ENCODE results near the gene FAM120A. TPM values are rescaled to one million over a fixed set of nuclear protein-coding genes. Genes with fewer than 3 reads are reported as not detected.

FAM120A gene
- total and polyA plus RNA-seq, 12 donors: 42.6 to 147 (median 96.4) TPM

- Histone ChIP-seq H3K4me3 (no peak overlapping the region), H3K27me3 (no peaks in the 10 kb centered on the region), H3K36me3 (replicated peaks in 1 of 2) (peaks cover 0 to 25% of the 10 kb centered on the region in 2 donors), H3K27ac (no peak overlapping the region), H3K9me3 (replicated peaks in 1 of 3) (no peaks in the 10 kb centered on the region), H3K4me1 (replicated peaks in 1 of 2) (peaks cover 0 to 12% of the 10 kb centered on the region in 2 donors)
- no peak for DNase-seq
- TF ChIP-seq POLR2A (IDR thresholded peaks at IDR 0.05) (no peak), CTCF (IDR thresholded peaks at IDR 0.05) (no peak)
- intact Hi-C loops (cut with DNase I): no loop called here
- 83 to 88% (median 87%) methylated on average over 5 of the region's 5 CpGs for WGBS, 4 donors
Observed at GRCh38 chr9:93525476-93525875, 74.0 kb downstream of the FAM120A start.

- H3K27ac ChIP-seq: no peak overlapping the region
- no peak overlapping the region for H3K4me3 ChIP-seq
- TF ChIP-seq POLR2A (IDR thresholded peaks at IDR 0.05) (no peak), CTCF (IDR thresholded peaks at IDR 0.05) (peak; percentile 15 to 53 (median 37))
- no peaks in the 10 kb centered on the region for H3K27me3 ChIP-seq
- H3K36me3 ChIP-seq (replicated peaks in 1 of 2): peaks cover 0 to 47% of the 10 kb centered on the region in 2 donors
- 35 to 51% (median 43%) methylated on average over 3 of the region's 3 CpGs for WGBS, 4 donors
- no peaks in the 10 kb centered on the region for H3K9me3 ChIP-seq (replicated peaks in 1 of 3)
- peak in 5 of 7 donors; percentile 36 to 66 (median 63) for DNase-seq
- H3K4me1 ChIP-seq (replicated peaks in 1 of 2): peaks cover 0 to 9% of the 10 kb centered on the region in 2 donors
- intact Hi-C loops (cut with DNase I): no loop called here
Observed at GRCh38 chr9:93531374-93531773, 79.9 kb downstream of the FAM120A start.

GRCh38 chr9:93532141-93532540 lies 80.7 kb downstream of the FAM120A start:
- no peak for TF ChIP-seq POLR2A (IDR thresholded peaks at IDR 0.05)
- TF ChIP-seq CTCF (IDR thresholded peaks at IDR 0.05): no peak
- 71 to 90% (median 85%) methylated on average over 8 of the region's 8 CpGs for WGBS, 4 donors
- Histone ChIP-seq H3K27me3 (no peaks in the 10 kb centered on the region), H3K36me3 (replicated peaks in 1 of 2) (peaks cover 0 to 47% of the 10 kb centered on the region in 2 donors), H3K27ac (no peak overlapping the region), H3K4me3 (no peak overlapping the region), H3K4me1 (replicated peaks in 1 of 2) (peaks cover 0 to 9% of the 10 kb centered on the region in 2 donors), H3K9me3 (replicated peaks in 1 of 3) (no peaks in the 10 kb centered on the region)
- intact Hi-C loops (cut with DNase I): no loop called here
- DNase-seq: no peak

GRCh38 chr9:93533863-93534262 lies 82.4 kb downstream of the FAM120A start:
- H3K27me3 ChIP-seq: no peaks in the 10 kb centered on the region
- DNase-seq: no peak
- no peak for TF ChIP-seq CTCF (IDR thresholded peaks at IDR 0.05)
- no peak for TF ChIP-seq POLR2A (IDR thresholded peaks at IDR 0.05)
- H3K4me3 ChIP-seq: no peak overlapping the region
- peaks cover 0 to 9% of the 10 kb centered on the region in 2 donors for H3K4me1 ChIP-seq (replicated peaks in 1 of 2)
- intact Hi-C loops (cut with DNase I): no loop called here
- no peak overlapping the region for H3K27ac ChIP-seq
- 89 to 91% (median 90%) methylated on average over 7 to 8 of the region's 8 CpGs for WGBS, 4 donors
- peaks cover 0 to 36% of the 10 kb centered on the region in 2 donors for H3K36me3 ChIP-seq (replicated peaks in 1 of 2)
- no peaks in the 10 kb centered on the region for H3K9me3 ChIP-seq (replicated peaks in 1 of 3)

All from adrenal gland (tissue), 12 donors.